OCI-LY3 (cell line): Measurements from ENCODE around the gene GNAI3.

Experiments
- H2AFZ ChIP-seq: fragments of 200-600, 300-600 bp; shearing (Covaris generic); 2 replicates; pipeline ENCODE4 v1.6.0; 2014; ENCODE audit warnings: antibody characterized with exemption, low read depth, low read length
- H3K27ac ChIP-seq: fragments of 200-600, 300-600 bp; sonication (generic); 2 replicates; pipeline ENCODE4 v1.5.1; 2014; ENCODE audit warnings: mild to moderate bottlenecking, low read length, moderate library complexity, mixed read lengths
- H3K27me3 ChIP-seq: fragments of 200-600, 300-600 bp; sonication (generic); 2 replicates; pipeline ENCODE4 v1.6.1; 2014; ENCODE audit warnings: low read depth, low read length, mixed read lengths
- H3K36me3 ChIP-seq: fragments of 200-600, 300-600 bp; sonication (generic); replicated peaks from 2 replicates; pipeline ENCODE3; 2014; ENCODE audit warnings: low read depth, low read length, mixed read lengths
- H3K4me1 ChIP-seq: fragments of 300-600, 200-600 bp; sonication (generic); 2 replicates; pipeline ENCODE4 v1.6.1; 2014; ENCODE audit warnings: low read length, mixed read lengths
- H3K4me2 ChIP-seq: fragments of 200-600, 300-600 bp; sonication (generic); 2 replicates; pipeline ENCODE4 v1.6.1; 2014; ENCODE audit warnings: low read length, mixed read lengths
- H3K4me3 ChIP-seq: fragments of 300-600, 200-600 bp; sonication (generic); 2 replicates; pipeline ENCODE4 v1.5.1; 2014; ENCODE audit warnings: antibody characterized with exemption, mild to moderate bottlenecking, low read length, moderate library complexity
- H3K79me2 ChIP-seq: fragments of 300-600, 200-600 bp; shearing (Covaris generic); 2 replicates; pipeline ENCODE4 v1.6.1; 2014; ENCODE audit warnings: mild to moderate bottlenecking, low read length, mixed read lengths
- H3K9ac ChIP-seq: fragments of 300-600, 200-600 bp; shearing (Covaris generic); 2 replicates; pipeline ENCODE4 v1.6.0; 2014; ENCODE audit warnings: mild to moderate bottlenecking, low read length, moderate library complexity
- H3K9me3 ChIP-seq: fragments of 200-600, 300-600 bp; shearing (Covaris generic); 2 replicates; pipeline ENCODE4 v1.6.1; 2014; ENCODE audit warnings: low read length, mixed read lengths; ENCODE audit not compliant: insufficient read depth
- H4K20me1 ChIP-seq: fragments of 200-600, 300-600 bp; sonication (generic); 2 replicates; pipeline ENCODE4 v1.6.1; 2016; ENCODE audit warnings: low read length, mixed read lengths; ENCODE audit not compliant: insufficient read depth
- CTCF ChIP-seq: fragments of 200-600, 300-600 bp; sonication (generic); IDR thresholded peaks from 2 replicates; pipeline ENCODE4 v1.5.1; 2014; ENCODE audit warnings: antibody characterized with exemption, low read length, low read depth
- EZH2phosphoT487 ChIP-seq: fragments of 200-600 bp; shearing (Covaris generic); IDR thresholded peaks from 2 replicates; pipeline ENCODE4 v1.6.1; 2018; ENCODE audit warnings: antibody characterized with exemption, mixed run types, low read depth

Gene GNAI3

DNA sequence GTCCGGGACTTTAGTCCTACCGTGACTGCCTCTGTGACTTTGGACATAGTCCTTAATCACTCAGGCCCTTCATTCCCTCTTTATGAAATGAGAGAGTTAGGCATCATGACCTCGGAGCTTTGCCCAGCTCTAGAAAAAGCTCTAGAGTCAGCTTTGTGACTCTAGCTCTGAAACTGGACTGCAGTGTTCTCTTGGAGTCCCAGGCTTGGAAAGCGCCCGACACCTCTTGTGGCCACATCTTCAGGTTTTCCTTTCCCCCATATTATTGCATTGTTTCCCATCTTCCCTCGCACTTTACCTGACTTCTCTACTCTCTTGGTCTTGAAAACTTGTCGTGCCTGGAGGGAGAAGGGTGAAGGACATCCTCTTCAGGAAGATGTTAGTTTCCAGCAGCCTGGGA lies 26.4 kb upstream of the GNAI3 start:
- H4K20me1 ChIP-seq = no peaks in the 10 kb centered on the region
- no peak overlapping the region for H2AFZ ChIP-seq
- H3K9me3 ChIP-seq = no peaks in the 10 kb centered on the region
- no peaks in the 10 kb centered on the region for H3K79me2 ChIP-seq
- peaks cover 30% of the 10 kb centered on the region for H3K4me1 ChIP-seq
- H3K27me3 ChIP-seq = no peaks in the 10 kb centered on the region
- no peak overlapping the region for H3K4me2 ChIP-seq
- H3K9ac ChIP-seq = no peak overlapping the region
- H3K36me3 ChIP-seq = no peaks in the 10 kb centered on the region
- TF ChIP-seq CTCF = no peak
- TF ChIP-seq EZH2phosphoT487 = no peak
- no peak overlapping the region for H3K27ac ChIP-seq
- H3K4me3 ChIP-seq = no peak overlapping the region

- Histone ChIP-seq H3K79me2 (no peaks in the 10 kb centered on the region), H3K4me1 (peaks cover 38% of the 10 kb centered on the region), H3K36me3 (no peaks in the 10 kb centered on the region), H3K27ac (no peak overlapping the region), H3K9ac (no peak overlapping the region), H3K4me2 (no peak overlapping the region), H3K9me3 (no peaks in the 10 kb centered on the region), H4K20me1 (no peaks in the 10 kb centered on the region), H2AFZ (no peak overlapping the region), H3K27me3 (no peaks in the 10 kb centered on the region), H3K4me3 (no peak overlapping the region)
- TF ChIP-seq CTCF = no peak
- TF ChIP-seq EZH2phosphoT487 = no peak
Measured at GRCh38 chr1:109523706-109524105, 24.7 kb upstream of the GNAI3 start.

- Histone ChIP-seq H3K4me3 (peak overlapping the region; percentile 75), H3K79me2 (no peaks in the 10 kb centered on the region), H3K9me3 (no peaks in the 10 kb centered on the region), H4K20me1 (no peaks in the 10 kb centered on the region), H2AFZ (peak overlapping the region; percentile 51), H3K27me3 (no peaks in the 10 kb centered on the region), H3K4me2 (peak overlapping the region; percentile 95), H3K36me3 (no peaks in the 10 kb centered on the region), H3K9ac (peak overlapping the region; percentile 67), H3K27ac (peak overlapping the region; percentile 92), H3K4me1 (peaks cover 58% of the 10 kb centered on the region)
- TF ChIP-seq CTCF (no peak), EZH2phosphoT487 (no peak)
Measured at GRCh38 chr1:109527098-109527811, 21.2 kb upstream of the GNAI3 start.

DNA sequence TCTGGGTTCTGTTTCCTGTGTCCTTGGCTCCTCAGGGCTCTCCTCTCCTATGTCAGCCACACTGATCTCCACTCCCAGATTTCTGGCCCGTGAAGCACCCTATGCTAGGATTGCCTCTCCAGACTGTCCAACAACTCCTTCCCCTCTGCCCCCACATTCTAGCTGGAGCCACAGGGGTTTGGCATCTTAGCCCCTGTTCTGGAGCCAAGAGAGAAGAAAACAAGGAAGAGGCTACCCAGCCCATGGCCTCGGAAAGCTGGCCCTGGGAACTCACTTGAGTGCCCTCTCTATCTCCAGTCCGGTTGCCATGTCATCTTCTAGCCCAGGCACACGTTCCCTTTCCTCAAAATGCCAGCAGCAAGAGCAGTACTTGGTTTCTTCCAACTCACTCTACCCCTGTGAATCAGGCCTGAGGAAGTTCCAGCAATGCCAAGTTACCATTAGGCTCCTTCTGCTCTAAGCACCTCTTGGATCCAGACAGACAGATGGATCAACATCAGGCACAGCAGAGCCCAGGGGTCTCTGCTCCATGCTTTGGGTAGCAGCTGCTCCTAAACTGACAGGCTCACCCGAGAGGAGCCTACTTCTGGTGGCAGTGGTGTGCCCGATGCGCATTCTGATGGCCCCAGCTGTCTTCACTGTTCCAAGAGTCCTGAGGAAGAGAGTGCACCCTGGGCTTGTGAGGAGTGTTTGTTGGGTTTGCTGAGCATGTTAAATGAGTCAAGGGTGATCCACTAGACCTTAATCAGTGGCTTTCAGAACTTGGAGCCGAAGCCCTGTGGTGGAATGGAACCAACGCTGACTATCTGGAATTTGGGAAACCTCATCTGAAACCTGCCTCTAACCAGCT lies 20.3 kb upstream of the GNAI3 start:
- no peak for TF ChIP-seq CTCF
- no peak for TF ChIP-seq EZH2phosphoT487
- H3K4me2 ChIP-seq = peak overlapping the region; percentile 95
- peaks cover 62% of the 10 kb centered on the region for H3K4me1 ChIP-seq
- H3K36me3 ChIP-seq = no peaks in the 10 kb centered on the region
- H3K9me3 ChIP-seq = no peaks in the 10 kb centered on the region
- no peaks in the 10 kb centered on the region for H4K20me1 ChIP-seq
- H3K79me2 ChIP-seq = no peaks in the 10 kb centered on the region
- H3K4me3 ChIP-seq = peak overlapping the region; percentile 75
- peak overlapping the region; percentile 92 for H3K27ac ChIP-seq
- peak overlapping the region; percentile 67 for H3K9ac ChIP-seq
- H3K27me3 ChIP-seq = no peaks in the 10 kb centered on the region
- H2AFZ ChIP-seq = peak overlapping the region; percentile 51
